ENCODE data around the gene TUG1. TPM values are rescaled to one million over a fixed set of nuclear protein-coding genes. Genes with fewer than 3 reads are reported as not detected.

Gene TUG1
- total and polyA plus RNA-seq, 4 donors, result 11.3 to 32.9 (median 18.2) TPM

- H3K36me3 ChIP-seq (ENCODE audit: control insufficient read depth in 4 of 4, insufficient read depth in 3 of 4, low read depth in 1 of 4, low read length in 3 of 4), result peaks cover 7 to 22% (median 9%) of the 10 kb centered on the region in 4 donors
- DNase-seq (ENCODE audit: low spot score), result no peak
- H3K27me3 ChIP-seq (ENCODE audit: control insufficient read depth in 4 of 4, insufficient read depth in 4 of 4, low read length in 3 of 4), result no peaks in the 10 kb centered on the region
- no peak for TF ChIP-seq JUND (IDR thresholded peaks at IDR 0.05)
- no peak for TF ChIP-seq CTCF (IDR thresholded peaks at IDR 0.05; ENCODE audit: low read depth, low read length, missing input control)
- no peak for TF ChIP-seq NR2F2 (IDR thresholded peaks at IDR 0.05)
- TF ChIP-seq REST (IDR thresholded peaks at IDR 0.05), result no peak
- TF ChIP-seq SP1 (IDR thresholded peaks at IDR 0.05), result no peak
- no peak for TF ChIP-seq MAX (IDR thresholded peaks at IDR 0.05)
- no peak for TF ChIP-seq TAF1 (conservative IDR thresholded peaks at IDR 0.05)
- TF ChIP-seq HNF4A (conservative IDR thresholded peaks at IDR 0.05), result no peak
- TF ChIP-seq RXRA (IDR thresholded peaks at IDR 0.05), result no peak
- no peak for TF ChIP-seq ZBTB33 (IDR thresholded peaks at IDR 0.05)
- no peak for TF ChIP-seq GABPA (IDR thresholded peaks at IDR 0.05 in 1 of 2, conservative IDR thresholded peaks at IDR 0.05 in 1 of 2)
- TF ChIP-seq FOXA2 (IDR thresholded peaks at IDR 0.05), result no peak
- no peak for TF ChIP-seq ATF3 (IDR thresholded peaks at IDR 0.05)
- no peak overlapping the region for H3K9ac ChIP-seq (ENCODE audit: low read depth in 1 of 2, low read length in 2 of 2)
- 95% methylated on average over 4 of the region's 4 CpGs for WGBS
- H3K4me1 ChIP-seq (ENCODE audit: control insufficient read depth in 4 of 4, insufficient read depth in 4 of 4, low read length in 3 of 4), result no peaks in the 10 kb centered on the region
- H3K4me3 ChIP-seq (ENCODE audit: low read depth in 1 of 3, low read length in 3 of 3), result no peak overlapping the region
- no peak overlapping the region for H3K27ac ChIP-seq (ENCODE audit: low read depth in 1 of 2, low read length in 2 of 2)
- no peaks in the 10 kb centered on the region for H3K9me3 ChIP-seq (ENCODE audit: control insufficient read depth in 4 of 4, low read length in 3 of 4)
These were observed 13.9 kb upstream of the TUG1 start for GRCh38 chr22:30955153-30955552.

GRCh38 chr22:30964858-30965257 lies 4.2 kb upstream of the TUG1 start:
- Histone ChIP-seq H3K27me3 (ENCODE audit: control insufficient read depth in 4 of 4, insufficient read depth in 4 of 4, low read length in 3 of 4) (no peaks in the 10 kb centered on the region), H3K27ac (ENCODE audit: low read depth in 1 of 2, low read length in 2 of 2) (no peak overlapping the region), H3K4me1 (ENCODE audit: control insufficient read depth in 4 of 4, insufficient read depth in 4 of 4, low read length in 3 of 4) (peaks cover 0 to 16% (median 6%) of the 10 kb centered on the region in 4 donors), H3K4me3 (ENCODE audit: low read depth in 1 of 3, low read length in 3 of 3) (no peak overlapping the region), H3K9ac (ENCODE audit: low read depth in 1 of 2, low read length in 2 of 2) (no peak overlapping the region), H3K9me3 (ENCODE audit: control insufficient read depth in 4 of 4, low read length in 3 of 4) (no peaks in the 10 kb centered on the region), H3K36me3 (ENCODE audit: control insufficient read depth in 4 of 4, insufficient read depth in 3 of 4, low read depth in 1 of 4, low read length in 3 of 4) (peaks cover 0 to 3% (median 0%) of the 10 kb centered on the region in 4 donors)
- DNase-seq (ENCODE audit: low spot score), result no peak
- 90% methylated on average over 4 of the region's 4 CpGs for WGBS
- TF ChIP-seq GABPA (IDR thresholded peaks at IDR 0.05 in 1 of 2, conservative IDR thresholded peaks at IDR 0.05 in 1 of 2) (no peak), YY1 (IDR thresholded peaks at IDR 0.05) (no peak), RAD21 (IDR thresholded peaks at IDR 0.05) (no peak), ATF3 (IDR thresholded peaks at IDR 0.05) (no peak), ZBTB33 (IDR thresholded peaks at IDR 0.05) (no peak), TAF1 (conservative IDR thresholded peaks at IDR 0.05) (no peak), MAX (IDR thresholded peaks at IDR 0.05) (no peak), SP1 (IDR thresholded peaks at IDR 0.05) (no peak), FOXA1 (IDR thresholded peaks at IDR 0.05) (no peak), CTCF (IDR thresholded peaks at IDR 0.05; ENCODE audit: low read depth, low read length, missing input control) (no peak), RXRA (IDR thresholded peaks at IDR 0.05) (no peak), JUND (IDR thresholded peaks at IDR 0.05) (no peak), EGR1 (IDR thresholded peaks at IDR 0.05; ENCODE audit: low read depth in 2 of 2) (no peak), HNF4A (conservative IDR thresholded peaks at IDR 0.05) (no peak), NR2F2 (IDR thresholded peaks at IDR 0.05) (no peak), HNF4G (IDR thresholded peaks at IDR 0.05) (no peak)
